CD14-positive monocyte (primary cell): ENCODE data around the gene CCDC112. TPM values are rescaled to one million over a fixed set of nuclear protein-coding genes. Genes with fewer than 3 reads are reported as not detected.

Source experiments
- DNase-seq, 3 donors: peaks; one replicate each; pipeline ENCODE4 v3.0.0-alpha.2; 2011 to 2022
- H2AFZ ChIP-seq: 2 replicates; pipeline ENCODE4 v1.6.0; 2012; ENCODE audit warnings: mild to moderate bottlenecking, low read depth, low read length, inconsistent platforms; ENCODE audit not compliant: insufficient read depth, poor library complexity, severe bottlenecking
- H3K27ac ChIP-seq, 2 donors: 1 replicate in 1 of 2; 2 replicates in 1 of 2; pipeline ENCODE4 v1.5.1; 2012 to 2013; ENCODE audit warnings: low read length in 2 of 2, control low read depth in 1 of 2, inconsistent platforms in 1 of 2, low read depth in 1 of 2, mild to moderate bottlenecking in 1 of 2
- H3K27me3 ChIP-seq, 2 donors: one replicate each; pipeline versions ENCODE4 v1.6.0 to v1.6.1; 2011 to 2013; ENCODE audit warnings: low read length in 2 of 2; ENCODE audit not compliant: control insufficient read depth in 2 of 2, insufficient read depth in 2 of 2
- H3K36me3 ChIP-seq, 2 donors: replicated peaks in 1 of 2; 1 replicate in 1 of 2; 2 replicates in 1 of 2; pipeline versions ENCODE4 v1.5.1 to v1.6.1; 2012 to 2013; ENCODE audit warnings: low read length in 2 of 2, control low read depth in 1 of 2, inconsistent platforms in 1 of 2, mild to moderate bottlenecking in 1 of 2; ENCODE audit not compliant: insufficient read depth in 2 of 2, control insufficient read depth in 1 of 2
- H3K4me1 ChIP-seq, 2 donors: 1 replicate in 1 of 2; 2 replicates in 1 of 2; pipeline versions ENCODE4 v1.5.1 to v1.6.1; 2012 to 2013; ENCODE audit warnings: low read length in 2 of 2, control low read depth in 1 of 2, inconsistent platforms in 1 of 2, mild to moderate bottlenecking in 1 of 2, moderate library complexity in 1 of 2; ENCODE audit not compliant: insufficient read depth in 2 of 2, control insufficient read depth in 1 of 2
- H3K4me2 ChIP-seq: replicated peaks from 2 replicates; pipeline ENCODE3; 2012; ENCODE audit warnings: low read length, moderate library complexity, mild to moderate bottlenecking; ENCODE audit not compliant: poor library complexity, severe bottlenecking; ENCODE audit errors: extremely low read depth
- H3K4me3 ChIP-seq, 3 experiments: fragments of 200-600 bp in 1 of 3; sonication (generic) in 1 of 3; replicated peaks in 1 of 3; 1 replicate in 2 of 3; 2 replicates in 1 of 3; pipeline ENCODE4 v1.5.1; 2011 to 2013; ENCODE audit warnings: low read length in 3 of 3, mild to moderate bottlenecking in 3 of 3, control low read depth in 2 of 3, low read depth in 2 of 3, inconsistent platforms in 1 of 3, moderate library complexity in 1 of 3
- H3K79me2 ChIP-seq: 2 replicates; pipeline ENCODE4 v1.6.0; 2012; ENCODE audit warnings: mild to moderate bottlenecking, control low read depth, inconsistent platforms, low read length, moderate library complexity; ENCODE audit not compliant: insufficient read depth
- H3K9ac ChIP-seq: 2 replicates; pipeline ENCODE4 v1.6.0; 2017; ENCODE audit warnings: low read length, mild to moderate bottlenecking; ENCODE audit not compliant: insufficient read depth, poor library complexity, severe bottlenecking
- H3K9me3 ChIP-seq, 2 donors: replicated peaks in 1 of 2; 1 replicate in 1 of 2; 2 replicates in 1 of 2; pipeline versions ENCODE4 v1.5.1 to v1.6.1; 2012 to 2013; ENCODE audit warnings: low read length in 2 of 2, control low read depth in 1 of 2; ENCODE audit not compliant: control insufficient read depth in 1 of 2, insufficient read depth in 1 of 2
- H4K20me1 ChIP-seq: 2 replicates; pipeline ENCODE4 v1.6.0; 2012; ENCODE audit warnings: mild to moderate bottlenecking, low read length, control low read depth, moderate library complexity; ENCODE audit not compliant: insufficient read depth
- H3K27ac Mint-ChIP-seq, 7 donors: one replicate each; pipeline ENCODE4 v1.8.0; 2020; ENCODE audit warnings: mild to moderate bottlenecking in 7 of 7, mixed read lengths in 7 of 7, moderate library complexity in 6 of 7, inconsistent platforms in 2 of 7
- H3K27me3 Mint-ChIP-seq, 3 donors: one replicate each; pipeline ENCODE4 v1.8.0; 2021 to 2022; ENCODE audit warnings: low read depth in 3 of 3, mild to moderate bottlenecking in 3 of 3, mixed read lengths in 3 of 3, moderate library complexity in 3 of 3, inconsistent platforms in 1 of 3
- H3K36me3 Mint-ChIP-seq, 2 donors: one replicate each; pipeline ENCODE4 v1.8.0; 2020; ENCODE audit warnings: mixed read lengths in 2 of 2, inconsistent platforms in 1 of 2, mild to moderate bottlenecking in 1 of 2
- H3K4me1 Mint-ChIP-seq: one replicate; pipeline ENCODE4 v1.8.0; 2020; ENCODE audit warnings: mild to moderate bottlenecking, mixed read lengths
- H3K4me3 Mint-ChIP-seq, 2 donors: one replicate each; pipeline ENCODE4 v1.8.0; 2020; ENCODE audit warnings: mild to moderate bottlenecking in 2 of 2, mixed read lengths in 2 of 2, moderate library complexity in 1 of 2
- H3K9me3 Mint-ChIP-seq, 7 donors: one replicate each; pipeline ENCODE4 v1.8.0; 2020 to 2022; ENCODE audit warnings: mixed read lengths in 7 of 7, mild to moderate bottlenecking in 6 of 7, moderate library complexity in 6 of 7, inconsistent platforms in 2 of 7
- WGBS: methylation state at CpG from one replicate; pipeline ENCODE4 v1.1.5; 2013; ENCODE audit warnings: missing lambda C conversion rate; ENCODE audit not compliant: insufficient coverage; 5-methylcytosine and 5-hydroxymethylcytosine counted together
- intact Hi-C, 2 donors: fragments of 100-400 bp; cut with micrococcal nuclease; formaldehyde crosslinking; loops; one replicate each; pipeline versions ENCODE4 v1.15.0 to v1.15.1; 2023
- polyA plus RNA-seq, 3 donors: library from polyadenylated mRNA; depleted of rRNA in 1 of 3; unstranded in 2 of 3; stranded (reverse) in 1 of 3; fragments of 300-500 nt in 2 of 3; fragments of >200 nt in 1 of 3; fragmentation: Illumina TruSeq in 2 of 3; gene quantifications; 1 replicate in 2 of 3; 2 replicates in 1 of 3; pipeline ENCODE4 v1.2.3, GENCODE V29; 2012 to 2021
- TF ChIP-seq, protein P1 (sequence below): fragments of 200-600 bp; IDR thresholded peaks from one replicate; pipeline ENCODE4 v1.8.0; 2022; ENCODE audit warnings: antibody characterized with exemption, mild to moderate bottlenecking

The CCDC112 gene
- polyA plus RNA-seq, 3 donors: 4.3 to 6.2 (median 5.9) TPM

DNA sequence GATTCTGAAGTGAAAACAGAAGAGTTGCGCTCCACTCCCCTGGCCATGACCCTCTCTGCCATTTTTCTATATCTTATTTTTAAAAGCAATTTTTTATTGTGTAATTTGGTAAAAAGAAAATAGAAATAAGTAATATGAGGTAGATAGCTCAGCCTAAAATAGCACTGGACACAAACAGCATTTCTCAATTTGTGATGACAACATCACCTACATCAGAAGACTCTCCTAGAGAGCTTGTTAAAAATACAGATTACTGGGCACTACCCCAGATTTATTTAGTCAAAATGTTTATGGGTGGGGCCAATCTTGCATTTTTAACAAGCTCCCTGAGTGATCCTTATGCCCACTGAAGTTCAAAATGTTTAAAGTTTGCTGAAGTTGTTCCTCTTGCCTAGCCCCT lies 40.5 kb upstream of the CCDC112 start:
- Mint-ChIP-seq H3K27ac (no peak overlapping the region), H3K4me3 (no peak overlapping the region), H3K4me1 (no peaks in the 10 kb centered on the region), H3K36me3 (no peaks in the 10 kb centered on the region), H3K27me3 (peaks cover 0 to 6% (median 0%) of the 10 kb centered on the region in 3 donors), H3K9me3 (peaks cover 0 to 3% (median 0%) of the 10 kb centered on the region in 7 donors)
- Histone ChIP-seq H3K79me2 (no peaks in the 10 kb centered on the region), H3K4me3 (no peak overlapping the region), H3K36me3 (no peaks in the 10 kb centered on the region), H4K20me1 (no peaks in the 10 kb centered on the region), H3K4me2 (no peak overlapping the region), H3K9ac (no peak overlapping the region), H2AFZ (no peak overlapping the region), H3K27me3 (no peaks in the 10 kb centered on the region), H3K4me1 (no peaks in the 10 kb centered on the region), H3K27ac (no peak overlapping the region), H3K9me3 (no peaks in the 10 kb centered on the region)
- DNase-seq: no peak
- intact Hi-C loops: no loop called here
- no CpG with 5 or more reads among the region's 1 CpG for WGBS
- TF ChIP-seq, protein P1, sequence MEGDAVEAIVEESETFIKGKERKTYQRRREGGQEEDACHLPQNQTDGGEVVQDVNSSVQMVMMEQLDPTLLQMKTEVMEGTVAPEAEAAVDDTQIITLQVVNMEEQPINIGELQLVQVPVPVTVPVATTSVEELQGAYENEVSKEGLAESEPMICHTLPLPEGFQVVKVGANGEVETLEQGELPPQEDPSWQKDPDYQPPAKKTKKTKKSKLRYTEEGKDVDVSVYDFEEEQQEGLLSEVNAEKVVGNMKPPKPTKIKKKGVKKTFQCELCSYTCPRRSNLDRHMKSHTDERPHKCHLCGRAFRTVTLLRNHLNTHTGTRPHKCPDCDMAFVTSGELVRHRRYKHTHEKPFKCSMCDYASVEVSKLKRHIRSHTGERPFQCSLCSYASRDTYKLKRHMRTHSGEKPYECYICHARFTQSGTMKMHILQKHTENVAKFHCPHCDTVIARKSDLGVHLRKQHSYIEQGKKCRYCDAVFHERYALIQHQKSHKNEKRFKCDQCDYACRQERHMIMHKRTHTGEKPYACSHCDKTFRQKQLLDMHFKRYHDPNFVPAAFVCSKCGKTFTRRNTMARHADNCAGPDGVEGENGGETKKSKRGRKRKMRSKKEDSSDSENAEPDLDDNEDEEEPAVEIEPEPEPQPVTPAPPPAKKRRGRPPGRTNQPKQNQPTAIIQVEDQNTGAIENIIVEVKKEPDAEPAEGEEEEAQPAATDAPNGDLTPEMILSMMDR: no peak

DNA sequence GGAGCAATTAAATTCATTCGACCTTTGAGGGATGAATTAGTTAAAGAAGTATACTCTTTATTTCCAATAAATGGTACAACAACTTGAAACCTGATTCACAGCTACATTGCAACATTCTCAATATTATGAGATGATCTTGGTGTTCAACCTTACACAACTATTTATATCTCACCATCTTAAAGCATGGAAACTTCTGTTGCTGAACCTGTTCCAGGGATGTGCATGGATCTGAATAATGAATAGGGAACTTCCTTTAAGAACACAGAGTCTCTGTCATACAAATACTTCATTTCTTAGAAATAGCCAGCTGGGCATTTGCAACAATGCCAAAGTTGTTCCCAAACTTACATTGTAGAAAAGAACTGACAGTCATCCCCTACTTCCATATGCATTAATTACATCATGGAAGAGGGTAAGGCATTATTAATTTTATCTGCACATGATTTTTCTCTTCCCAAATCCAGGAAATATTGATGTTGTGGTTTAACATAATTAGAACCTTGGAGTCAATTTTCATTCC lies 39.8 kb upstream of the CCDC112 start:
- no peaks in the 10 kb centered on the region for H3K79me2 ChIP-seq
- Mint-ChIP-seq H3K4me1 (no peaks in the 10 kb centered on the region), H3K27me3 (peaks cover 0 to 6% (median 0%) of the 10 kb centered on the region in 3 donors), H3K9me3 (peaks cover 0 to 4% (median 0%) of the 10 kb centered on the region in 7 donors), H3K36me3 (no peaks in the 10 kb centered on the region), H3K4me3 (no peak overlapping the region), H3K27ac (no peak overlapping the region)
- H3K27me3 ChIP-seq: no peaks in the 10 kb centered on the region
- DNase-seq: no peak
- no peak overlapping the region for H3K4me3 ChIP-seq
- H3K4me2 ChIP-seq: no peak overlapping the region
- intact Hi-C loops: no loop called here
- H2AFZ ChIP-seq: no peak overlapping the region
- no CpG with 5 or more reads among the region's 1 CpG for WGBS
- no peaks in the 10 kb centered on the region for H3K36me3 ChIP-seq
- H4K20me1 ChIP-seq: no peaks in the 10 kb centered on the region
- no peaks in the 10 kb centered on the region for H3K4me1 ChIP-seq
- TF ChIP-seq, protein P1: no peak
- H3K9ac ChIP-seq: no peak overlapping the region
- no peak overlapping the region for H3K27ac ChIP-seq
- H3K9me3 ChIP-seq: no peaks in the 10 kb centered on the region
